ENCODE data around the gene ZNF197. TPM values are rescaled to one million over a fixed set of nuclear protein-coding genes. Genes with fewer than 3 reads are reported as not detected.

Gene ZNF197
- total and polyA plus RNA-seq, 2 donors (not counting 3 experiments of a cell fraction or from before 2014, with no cell fraction given): 2.9 to 6.4 TPM

GRCh38 chr3:44680921-44681455 lies 56.2 kb downstream of the ZNF197 start:
- H3K4me3 ChIP-seq (replicated peaks in 1 of 3; ENCODE audit: insufficient read depth in 1 of 3, low read depth in 1 of 3, low read length in 3 of 3): no peak overlapping the region
- no peaks in the 10 kb centered on the region for H3K4me1 ChIP-seq (ENCODE audit: control insufficient read depth, extremely low read depth, insufficient read depth, low read length)
- no peak for DNase-seq (ENCODE audit: low read depth, low spot score)
- no peak overlapping the region for H3K9ac ChIP-seq (replicated peaks; ENCODE audit: extremely low read depth, insufficient read depth, low read length)
- TF ChIP-seq FOS (IDR thresholded peaks at IDR 0.05; ENCODE audit: borderline replicate concordance, insufficient read depth, low read length) (no peak), GATA2 (IDR thresholded peaks at IDR 0.05; ENCODE audit: insufficient read depth, insufficient read length, low read depth, low read length) (no peak), MYC (IDR thresholded peaks at IDR 0.05; ENCODE audit: low read depth, low read length) (no peak), JUN (IDR thresholded peaks at IDR 0.05; ENCODE audit: borderline replicate concordance, insufficient read depth, insufficient read length, low read depth) (no peak), CTCF (IDR thresholded peaks at IDR 0.05; ENCODE audit: extremely low read depth in 1 of 2, insufficient read depth in 1 of 2, low read depth in 1 of 2, low read length in 2 of 2) (no peak), MAX (IDR thresholded peaks at IDR 0.05; ENCODE audit: insufficient read depth, insufficient read length) (no peak)
- dilution Hi-C loops (cut with MboI; ENCODE audit: extremely low pct_ligation_motif_present, low sequenced_read_pairs): no loop called here
- no peaks in the 10 kb centered on the region for H4K20me1 ChIP-seq (replicated peaks; ENCODE audit: control insufficient read depth, extremely low read depth, insufficient read depth, low read length)
- ChIA-PET CTCF (no interaction called here), POLR2A (no interaction called here)
- FAIRE-seq: no peak
- H3K27me3 ChIP-seq (ENCODE audit: control insufficient read depth in 2 of 2, insufficient read depth in 2 of 2, low read length in 2 of 2): no peaks in the 10 kb centered on the region
- no TSS peak for BruUV-seq (replicated peaks)
- no peaks in the 10 kb centered on the region for H3K9me1 ChIP-seq (replicated peaks; ENCODE audit: control insufficient read depth, extremely low read depth, insufficient read depth, low read length)
- intact Hi-C loops (cut with micrococcal nuclease): no loop called here
- no peaks in the 10 kb centered on the region for H3K79me2 ChIP-seq (ENCODE audit: control insufficient read depth, insufficient read depth, low read length)
- H3K36me3 ChIP-seq (ENCODE audit: control insufficient read depth in 2 of 2, extremely low read depth in 1 of 2, insufficient read depth in 2 of 2, low read length in 2 of 2): no peaks in the 10 kb centered on the region
- no peak overlapping the region for H2AFZ ChIP-seq (ENCODE audit: low read depth, low read length)
- H3K4me2 ChIP-seq (ENCODE audit: insufficient read depth, low read length): no peak overlapping the region
- H3K27ac ChIP-seq (ENCODE audit: insufficient read depth, low read depth, low read length): no peak overlapping the region
- H3K9me3 ChIP-seq (replicated peaks; ENCODE audit: control insufficient read depth, insufficient read depth, low read length): peaks cover 1% of the 10 kb centered on the region

Measured in endothelial cell of umbilical vein (primary cell).